Measurements from ENCODE around the gene AADACL4.
"Not testable (repeated sequence)": the region's sequence is repeated elsewhere in the genome, so short reads cannot be mapped to it uniquely, and the experiment has no call there.

Gene AADACL4

DNA sequence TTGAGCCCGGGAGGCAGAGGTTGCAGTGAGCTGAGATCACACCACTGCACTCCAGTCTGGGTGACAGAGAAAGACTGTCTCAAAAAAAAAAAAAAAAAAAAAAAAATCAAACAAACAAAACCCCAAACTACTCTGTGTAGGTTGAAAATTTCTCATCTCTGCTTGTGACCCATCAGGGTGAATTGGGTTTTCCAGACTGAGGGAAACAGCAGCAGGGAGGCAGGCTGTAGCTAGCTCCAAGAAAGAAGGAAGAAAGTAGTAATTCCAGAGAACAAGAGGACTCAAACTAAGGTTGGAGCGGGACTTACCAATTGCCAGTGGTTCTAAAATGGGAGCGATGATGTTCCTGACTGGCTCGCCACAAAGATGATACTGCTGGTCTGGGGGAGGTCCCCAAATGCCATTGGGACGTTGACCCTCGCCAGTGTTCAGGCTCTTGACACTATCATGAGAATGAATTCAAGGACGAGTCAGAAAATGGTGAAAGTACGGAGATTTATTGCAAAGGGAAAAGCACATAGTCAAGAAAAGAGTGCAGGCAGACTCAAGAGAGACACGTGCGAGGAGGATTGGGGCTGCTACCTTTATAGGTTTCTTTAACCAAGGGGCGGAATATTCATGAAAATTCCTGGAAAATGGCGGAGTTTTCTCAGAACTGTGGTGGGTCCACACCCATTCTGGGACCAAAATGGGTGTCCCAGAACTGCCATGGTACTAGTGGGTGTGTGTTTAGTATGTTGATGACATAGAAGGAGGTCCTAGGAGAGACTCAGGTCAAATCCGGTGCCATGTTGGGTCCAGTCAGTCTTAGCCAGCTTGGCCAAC, 13.4 kb downstream of the AADACL4 start:
- Histone ChIP-seq H3K4me3 (replicated peaks; ENCODE audit: low read depth, low read length) (no peak overlapping the region), H3K36me3 (ENCODE audit: control insufficient read depth, insufficient read depth, low read length) (no peaks in the 10 kb centered on the region), H3K27me3 (replicated peaks; ENCODE audit: control insufficient read depth, insufficient read depth, low read length) (peaks cover 1% of the 10 kb centered on the region; the same call in 1 of the 2 replicates)
- no peak for TF ChIP-seq CTCF (IDR thresholded peaks at IDR 0.05; ENCODE audit: insufficient read depth, low read length, poor library complexity, severe bottlenecking)
- DNase-seq (ENCODE audit: extremely low read depth, insufficient read length), result no peak

- H3K36me3 ChIP-seq (ENCODE audit: control insufficient read depth, insufficient read depth, low read length); DNase-seq (ENCODE audit: extremely low read depth, insufficient read length): not testable (repeated sequence)
These were observed 14.1 kb downstream of the AADACL4 start for GRCh38 chr1:12657885-12658512.

DNA sequence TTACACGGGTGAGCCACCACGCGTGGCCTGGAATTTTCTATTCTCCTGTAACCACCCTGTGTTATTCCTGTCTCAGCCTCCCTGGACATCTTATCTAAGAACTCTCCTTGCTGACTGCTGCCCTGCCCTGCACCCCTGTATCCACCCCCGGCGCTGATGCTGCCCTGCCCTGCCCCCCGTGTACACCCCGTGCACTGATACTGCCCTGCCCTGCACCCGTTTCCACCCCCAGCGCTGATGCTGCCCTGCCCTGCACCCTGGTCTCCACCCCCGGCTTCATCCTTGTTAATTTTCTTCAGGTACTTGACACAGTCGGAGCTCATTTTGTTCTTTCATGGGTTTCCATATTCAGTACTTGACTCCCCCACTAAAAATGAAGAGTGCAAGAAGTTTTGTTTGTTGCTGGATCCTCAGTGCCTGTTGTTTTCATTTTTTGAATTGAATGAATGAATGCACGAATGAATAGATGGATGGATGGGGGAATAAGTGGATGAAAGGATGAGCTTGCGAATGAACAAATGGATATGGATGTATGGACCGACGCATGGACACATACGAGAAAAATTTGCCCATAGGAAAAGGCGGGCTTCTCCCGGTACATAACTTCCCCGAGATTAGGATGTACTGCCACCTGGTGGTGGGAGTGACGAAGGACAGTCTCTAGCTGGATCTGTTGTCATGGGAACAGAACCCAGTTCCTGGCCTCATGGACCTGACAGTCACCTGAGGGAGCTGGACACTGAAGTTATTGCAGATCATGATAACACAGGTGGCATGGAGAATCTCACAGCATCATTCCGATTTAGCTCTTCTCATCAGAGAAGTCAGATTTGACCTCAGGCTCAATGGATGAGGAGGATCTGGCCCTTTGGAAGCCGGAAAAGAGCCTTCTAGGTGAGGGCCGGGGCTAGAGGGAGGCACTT, 14.9 kb downstream of the AADACL4 start:
- Histone ChIP-seq H3K27me3 (replicated peaks; ENCODE audit: control insufficient read depth, insufficient read depth, low read length) (peaks cover 1% of the 10 kb centered on the region; the same call in 1 of the 2 replicates), H3K36me3 (ENCODE audit: control insufficient read depth, insufficient read depth, low read length) (no peaks in the 10 kb centered on the region), H3K4me3 (replicated peaks; ENCODE audit: low read depth, low read length) (no peak overlapping the region)
- no peak for DNase-seq (ENCODE audit: extremely low read depth, insufficient read length)
- peak; percentile 86 for TF ChIP-seq CTCF (IDR thresholded peaks at IDR 0.05; ENCODE audit: insufficient read depth, low read length, poor library complexity, severe bottlenecking)

More at GRCh38 chr1:12657885-12658512, 14.1 kb downstream of the AADACL4 start:
- not testable (repeated sequence) for H3K4me3 ChIP-seq (replicated peaks; ENCODE audit: low read depth, low read length); H3K27me3 ChIP-seq (replicated peaks; ENCODE audit: control insufficient read depth, insufficient read depth, low read length)

DNA sequence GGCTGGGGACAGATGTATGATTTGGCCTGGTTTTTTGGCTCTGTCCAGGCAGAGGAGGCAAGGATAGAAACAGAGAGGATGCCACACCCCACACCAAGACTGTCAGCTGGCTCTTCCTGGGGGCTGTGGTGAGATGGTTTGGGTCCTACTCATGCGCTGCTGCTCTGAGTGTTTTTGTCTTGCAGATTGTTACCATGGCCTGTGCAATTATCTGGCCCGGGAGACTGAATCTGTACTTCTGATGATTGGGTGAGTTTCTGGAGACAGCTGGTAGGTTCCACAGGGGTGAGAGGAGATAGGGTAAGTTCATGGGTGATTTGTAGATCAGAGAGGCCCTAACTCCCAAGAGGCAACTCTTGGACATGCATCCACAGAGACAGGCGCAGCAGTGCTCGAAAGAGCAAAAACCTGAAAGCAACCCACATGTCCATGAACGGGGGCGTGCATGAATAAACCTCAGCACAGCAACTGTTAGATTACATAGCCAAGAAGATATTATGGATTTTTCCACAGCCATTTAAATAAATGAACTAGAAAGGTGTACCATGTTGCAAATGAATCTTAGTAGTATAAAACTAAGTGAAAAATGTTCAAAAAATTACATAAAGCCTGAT, 17.8 kb downstream of the AADACL4 start:
- TF ChIP-seq CTCF (IDR thresholded peaks at IDR 0.05; ENCODE audit: insufficient read depth, low read length, poor library complexity, severe bottlenecking), result no peak
- Histone ChIP-seq H3K36me3 (ENCODE audit: control insufficient read depth, insufficient read depth, low read length) (no peaks in the 10 kb centered on the region), H3K4me3 (replicated peaks; ENCODE audit: low read depth, low read length) (no peak overlapping the region), H3K27me3 (replicated peaks; ENCODE audit: control insufficient read depth, insufficient read depth, low read length) (peaks cover 1% of the 10 kb centered on the region; the same call in 1 of the 2 replicates)
- no peak for DNase-seq (ENCODE audit: extremely low read depth, insufficient read length)

GRCh38 chr1:12662556-12662955, 18.7 kb downstream of the AADACL4 start:
- Histone ChIP-seq H3K27me3 (replicated peaks; ENCODE audit: control insufficient read depth, insufficient read depth, low read length) (peaks cover 1% of the 10 kb centered on the region; the same call in 1 of the 2 replicates), H3K36me3 (ENCODE audit: control insufficient read depth, insufficient read depth, low read length) (no peaks in the 10 kb centered on the region), H3K4me3 (replicated peaks; ENCODE audit: low read depth, low read length) (no peak overlapping the region)
- DNase-seq (ENCODE audit: extremely low read depth, insufficient read length), result no peak
- TF ChIP-seq CTCF (IDR thresholded peaks at IDR 0.05; ENCODE audit: insufficient read depth, low read length, poor library complexity, severe bottlenecking), result no peak

Measured in GM06990 (cell line).